ENCODE measurements around the gene CBFA2T3.
"Not testable (repeated sequence)": the region's sequence is repeated elsewhere in the genome, so short reads cannot be mapped to it uniquely, and the experiment has no call there.

Gene CBFA2T3

DNA sequence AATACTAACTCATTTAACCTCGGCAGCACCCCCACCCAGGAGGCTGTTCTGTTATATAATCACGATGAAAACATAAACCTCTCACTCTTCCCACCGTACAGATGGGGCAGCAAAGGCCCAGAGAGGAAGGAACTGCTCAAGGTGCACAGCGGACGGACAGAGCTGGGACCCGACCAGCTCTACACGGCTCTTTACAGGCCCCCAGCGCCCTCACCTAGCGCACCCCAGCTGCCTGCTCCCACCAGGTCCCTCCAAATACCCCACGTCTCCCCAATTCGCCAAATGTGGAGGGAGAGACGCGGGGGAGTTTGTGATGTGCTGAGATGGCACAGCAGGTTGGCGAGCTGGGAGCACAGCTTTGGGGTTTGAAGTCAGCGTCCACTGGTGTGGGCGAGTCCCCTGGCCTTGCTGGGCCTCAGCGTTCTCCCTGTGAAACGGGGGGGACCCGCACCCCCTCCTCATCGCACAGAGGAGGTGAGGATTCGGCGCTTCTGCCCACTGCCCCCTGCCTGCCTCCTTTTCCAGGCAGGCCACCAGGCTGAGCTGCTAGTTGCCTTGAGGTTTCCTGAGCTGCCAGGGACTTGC lies 54.1 kb downstream of the CBFA2T3 start:
- no peak for DNase-seq (ENCODE audit: low read depth)
- no peak overlapping the region for H3K4me3 ChIP-seq (ENCODE audit: control insufficient read depth, low read depth, low read length)
- TF ChIP-seq, protein P1, sequence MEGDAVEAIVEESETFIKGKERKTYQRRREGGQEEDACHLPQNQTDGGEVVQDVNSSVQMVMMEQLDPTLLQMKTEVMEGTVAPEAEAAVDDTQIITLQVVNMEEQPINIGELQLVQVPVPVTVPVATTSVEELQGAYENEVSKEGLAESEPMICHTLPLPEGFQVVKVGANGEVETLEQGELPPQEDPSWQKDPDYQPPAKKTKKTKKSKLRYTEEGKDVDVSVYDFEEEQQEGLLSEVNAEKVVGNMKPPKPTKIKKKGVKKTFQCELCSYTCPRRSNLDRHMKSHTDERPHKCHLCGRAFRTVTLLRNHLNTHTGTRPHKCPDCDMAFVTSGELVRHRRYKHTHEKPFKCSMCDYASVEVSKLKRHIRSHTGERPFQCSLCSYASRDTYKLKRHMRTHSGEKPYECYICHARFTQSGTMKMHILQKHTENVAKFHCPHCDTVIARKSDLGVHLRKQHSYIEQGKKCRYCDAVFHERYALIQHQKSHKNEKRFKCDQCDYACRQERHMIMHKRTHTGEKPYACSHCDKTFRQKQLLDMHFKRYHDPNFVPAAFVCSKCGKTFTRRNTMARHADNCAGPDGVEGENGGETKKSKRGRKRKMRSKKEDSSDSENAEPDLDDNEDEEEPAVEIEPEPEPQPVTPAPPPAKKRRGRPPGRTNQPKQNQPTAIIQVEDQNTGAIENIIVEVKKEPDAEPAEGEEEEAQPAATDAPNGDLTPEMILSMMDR (IDR thresholded peaks at IDR 0.05; ENCODE audit: control insufficient read depth, insufficient read depth, low read depth, low read length, missing control alignments): no peak

DNA sequence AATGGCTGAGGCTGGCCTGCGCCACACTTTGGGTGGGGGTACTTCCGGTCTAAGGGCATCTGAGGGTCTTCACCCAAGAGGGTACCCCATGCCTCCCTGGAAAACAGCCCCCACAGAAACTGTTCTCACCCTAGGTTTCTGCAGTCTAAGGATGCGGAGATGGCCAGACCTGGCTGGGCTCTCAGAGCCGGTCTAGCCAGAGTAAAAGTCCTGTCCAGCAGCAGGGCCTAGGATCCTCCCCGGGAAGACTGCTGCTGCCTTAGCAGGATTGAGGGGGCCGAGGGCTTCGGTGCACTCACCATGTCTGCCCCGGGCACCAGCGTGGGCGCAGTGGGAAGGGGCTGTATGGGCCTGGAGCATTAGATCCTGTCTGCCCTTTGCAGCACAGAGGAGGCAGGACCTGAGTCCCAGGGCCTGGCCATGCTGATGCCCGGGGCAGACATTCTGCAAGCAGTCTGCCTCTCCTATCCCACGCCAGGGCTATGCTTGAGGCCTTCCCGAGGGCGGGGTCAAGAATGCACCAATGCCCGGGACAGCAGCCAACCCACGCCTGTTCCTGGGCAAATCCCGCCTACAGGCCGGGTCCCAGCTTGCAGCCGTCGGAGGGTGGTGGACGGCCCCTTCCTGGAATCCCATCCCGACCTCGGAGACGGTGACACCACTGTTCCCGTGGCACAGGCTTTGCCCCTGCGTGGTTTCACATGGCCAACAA lies 54.7 kb downstream of the CBFA2T3 start:
- no peak for DNase-seq (ENCODE audit: low read depth)
- TF ChIP-seq, protein P1 (IDR thresholded peaks at IDR 0.05; ENCODE audit: control insufficient read depth, insufficient read depth, low read depth, low read length, missing control alignments): no peak
- no peak overlapping the region for H3K4me3 ChIP-seq (ENCODE audit: control insufficient read depth, low read depth, low read length)

DNA sequence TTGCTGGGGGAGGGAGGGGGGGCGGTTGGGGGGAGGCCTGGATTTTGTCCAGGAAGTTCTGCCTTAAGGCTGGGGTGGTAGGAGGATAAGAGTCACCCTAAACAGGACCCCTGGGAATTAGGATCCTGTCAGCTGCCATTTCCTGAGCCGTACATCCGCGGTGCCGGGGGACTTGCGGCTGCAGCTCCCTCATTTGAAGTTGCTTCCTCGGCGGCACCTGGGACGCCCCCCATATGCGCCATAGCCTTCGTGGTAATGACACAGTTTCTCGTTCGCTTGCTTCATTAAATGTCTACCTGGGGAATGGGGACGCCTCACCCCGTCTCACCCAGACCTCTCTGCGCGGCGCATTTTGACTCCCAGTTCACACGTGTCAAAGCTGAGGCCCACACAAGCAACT lies 55.4 kb downstream of the CBFA2T3 start:
- TF ChIP-seq, protein P1 (IDR thresholded peaks at IDR 0.05; ENCODE audit: control insufficient read depth, insufficient read depth, low read depth, low read length, missing control alignments): no peak
- no peak overlapping the region for H3K4me3 ChIP-seq (ENCODE audit: control insufficient read depth, low read depth, low read length)

DNA sequence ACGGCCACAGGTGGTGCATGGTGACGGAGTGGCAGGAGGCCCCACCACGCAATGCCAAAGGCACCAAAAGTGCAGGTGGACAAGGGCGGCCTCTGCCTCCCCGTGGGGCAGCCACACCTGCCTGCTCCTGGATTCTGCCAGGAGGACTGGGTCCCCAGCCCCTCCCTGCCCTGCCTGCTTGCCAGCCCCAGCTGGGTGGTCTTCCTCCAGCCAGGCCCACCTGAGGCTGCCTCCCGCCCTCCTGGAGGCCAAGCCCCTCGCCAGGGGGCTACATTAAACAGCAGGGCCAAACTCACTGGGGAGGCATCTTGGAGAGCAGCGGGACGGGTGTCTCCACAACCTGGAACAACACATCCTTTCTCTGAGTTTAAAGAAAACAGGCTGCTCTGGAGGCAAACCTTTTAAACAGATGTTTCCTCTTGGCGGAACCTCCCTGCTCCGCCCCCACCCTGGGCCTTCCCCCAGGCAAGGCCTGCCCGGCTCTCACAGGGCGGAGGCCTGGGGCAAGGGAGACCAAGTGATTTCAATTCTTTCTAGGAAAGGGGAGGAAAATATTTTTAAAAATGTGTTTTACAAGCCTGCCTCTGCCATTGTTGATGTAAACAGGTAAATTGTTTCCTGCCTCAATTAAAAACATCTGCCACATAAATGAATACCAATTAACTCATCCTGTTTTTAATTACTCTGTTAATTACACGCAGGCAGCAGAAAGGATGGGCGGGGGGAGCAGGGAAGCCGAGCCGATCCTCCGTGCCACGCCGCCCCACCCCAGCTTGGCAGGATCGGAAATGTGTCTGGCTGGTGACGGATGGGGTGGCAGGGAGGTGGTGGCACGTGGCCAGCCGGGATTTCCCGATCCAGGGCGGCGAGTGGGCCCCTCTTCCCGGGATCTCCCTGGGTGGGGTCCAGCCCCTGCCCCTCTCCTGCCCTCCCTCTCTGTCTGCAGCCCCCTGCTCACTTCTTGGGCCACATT lies 56.1 kb downstream of the CBFA2T3 start:
- no peak overlapping the region for H3K4me3 ChIP-seq (ENCODE audit: control insufficient read depth, low read depth, low read length)
- peak; percentile 16 for DNase-seq (ENCODE audit: low read depth)
- TF ChIP-seq, protein P1 (IDR thresholded peaks at IDR 0.05; ENCODE audit: control insufficient read depth, insufficient read depth, low read depth, low read length, missing control alignments): no peak

More for the DNA sequence above, 55.4 kb downstream of the CBFA2T3 start:
- no peak for DNase-seq (ENCODE audit: low read depth)

DNA sequence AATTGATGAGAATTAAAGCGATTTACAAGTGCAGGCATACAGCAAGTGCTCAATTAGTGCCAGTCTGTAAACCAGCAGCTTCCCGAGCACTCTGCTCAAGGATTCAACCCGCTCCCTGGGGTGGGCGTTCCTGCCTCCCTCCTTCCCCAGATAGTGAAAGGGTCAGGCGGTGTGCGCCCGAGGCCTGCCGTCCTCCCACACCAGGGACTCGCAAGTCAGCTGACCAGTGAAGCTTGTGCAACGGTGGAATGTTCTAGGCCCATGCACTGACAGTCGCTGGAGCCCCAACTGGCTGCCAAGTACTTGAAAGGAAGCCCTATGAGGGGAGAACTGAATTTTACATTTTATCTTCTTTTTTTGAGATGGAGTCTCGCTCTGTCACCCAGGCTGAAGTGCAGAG lies 57.1 kb downstream of the CBFA2T3 start:
- TF ChIP-seq, protein P1 (IDR thresholded peaks at IDR 0.05; ENCODE audit: control insufficient read depth, insufficient read depth, low read depth, low read length, missing control alignments): no peak
- no peak for DNase-seq (ENCODE audit: low read depth)
- no peak overlapping the region for H3K4me3 ChIP-seq (ENCODE audit: control insufficient read depth, low read depth, low read length)

DNA sequence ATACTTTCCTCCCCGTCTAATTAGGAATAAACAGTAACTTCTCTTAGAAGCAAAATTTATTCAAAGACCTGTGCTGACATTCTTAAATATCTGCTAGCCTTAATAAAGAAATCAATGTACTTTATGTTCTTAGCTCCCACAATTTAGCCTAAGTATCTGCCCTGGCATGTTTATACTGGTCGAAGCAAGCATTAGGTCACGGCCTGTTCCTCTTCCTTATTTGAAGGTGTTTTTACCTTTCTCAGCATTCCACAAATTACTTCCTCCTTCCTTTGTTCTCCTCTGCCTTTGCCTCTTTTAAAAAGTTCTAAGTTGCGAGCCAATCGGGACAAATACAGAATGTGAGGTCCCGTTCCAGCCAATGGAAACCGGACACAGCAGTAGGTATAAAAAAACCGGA lies 58.1 kb downstream of the CBFA2T3 start:
- DNase-seq (ENCODE audit: low read depth); H3K4me3 ChIP-seq (ENCODE audit: control insufficient read depth, low read depth, low read length): not testable (repeated sequence)
